GM21526 (cell line): ENCODE results near the gene PCBP3.
"Not testable (repeated sequence)": the region's sequence is repeated elsewhere in the genome, so short reads cannot be mapped to it uniquely, and the experiment has no call there.

Experiments
- ATAC-seq: cut with Tn5 transposase; IDR thresholded peaks from one replicate; pipeline ENCODE4 v1.9.1; 2021; ENCODE audit warnings: moderate library complexity; ENCODE audit not compliant: unreplicated experiment, low FRiP score

PCBP3 gene

GRCh38 chr21:45835301-45836267 is 192.1 kb downstream of the PCBP3 start:
- no peak for ATAC-seq

GRCh38 chr21:45836268-45836655 is 192.7 kb downstream of the PCBP3 start:
- no peak for ATAC-seq

- ATAC-seq = no peak
Measured at GRCh38 chr21:45836694-45837670, 193.5 kb downstream of the PCBP3 start.

- ATAC-seq = no peak
Measured at GRCh38 chr21:45837936-45838335, 194.4 kb downstream of the PCBP3 start.

GRCh38 chr21:45838634-45839033 is 195.1 kb downstream of the PCBP3 start:
- no peak for ATAC-seq

- ATAC-seq = no peak
Measured at GRCh38 chr21:45839274-45839673, 195.7 kb downstream of the PCBP3 start.

- no peak for ATAC-seq
Measured at GRCh38 chr21:45841033-45841432, 197.5 kb downstream of the PCBP3 start.

- ATAC-seq = no peak
Measured at GRCh38 chr21:45843426-45843825, 199.9 kb downstream of the PCBP3 start.

- ATAC-seq = no peak
Measured at GRCh38 chr21:45844181-45844580, 200.7 kb downstream of the PCBP3 start.

- no peak for ATAC-seq
Measured at GRCh38 chr21:45845063-45845769, 201.7 kb downstream of the PCBP3 start.

GRCh38 chr21:45845770-45846090 is 202.2 kb downstream of the PCBP3 start:
- no peak for ATAC-seq

- no peak for ATAC-seq
Measured at GRCh38 chr21:45846373-45847160, 203.0 kb downstream of the PCBP3 start.

- no peak for ATAC-seq
Measured at GRCh38 chr21:45847870-45848269, 204.3 kb downstream of the PCBP3 start.

GRCh38 chr21:45848331-45848730 is 204.8 kb downstream of the PCBP3 start:
- ATAC-seq = no peak

GRCh38 chr21:45848805-45849204 is 205.3 kb downstream of the PCBP3 start:
- ATAC-seq = no peak

- ATAC-seq = no peak
Measured at GRCh38 chr21:45849651-45850050, 206.1 kb downstream of the PCBP3 start.

GRCh38 chr21:45850181-45850580 is 206.7 kb downstream of the PCBP3 start:
- ATAC-seq = no peak

GRCh38 chr21:45852386-45852785 is 208.9 kb downstream of the PCBP3 start:
- not testable (repeated sequence) for ATAC-seq

GRCh38 chr21:45852886-45853400 is 209.4 kb downstream of the PCBP3 start:
- ATAC-seq = no peak
